ENCODE measurements around the gene IL17REL. TPM values are rescaled to one million over a fixed set of nuclear protein-coding genes. Genes with fewer than 3 reads are reported as not detected.
"Not testable (repeated sequence)": the region's sequence is repeated elsewhere in the genome, so short reads cannot be mapped to it uniquely, and the experiment has no call there.

Gene IL17REL
- polyA plus RNA-seq, 3 donors, result not detected

DNA sequence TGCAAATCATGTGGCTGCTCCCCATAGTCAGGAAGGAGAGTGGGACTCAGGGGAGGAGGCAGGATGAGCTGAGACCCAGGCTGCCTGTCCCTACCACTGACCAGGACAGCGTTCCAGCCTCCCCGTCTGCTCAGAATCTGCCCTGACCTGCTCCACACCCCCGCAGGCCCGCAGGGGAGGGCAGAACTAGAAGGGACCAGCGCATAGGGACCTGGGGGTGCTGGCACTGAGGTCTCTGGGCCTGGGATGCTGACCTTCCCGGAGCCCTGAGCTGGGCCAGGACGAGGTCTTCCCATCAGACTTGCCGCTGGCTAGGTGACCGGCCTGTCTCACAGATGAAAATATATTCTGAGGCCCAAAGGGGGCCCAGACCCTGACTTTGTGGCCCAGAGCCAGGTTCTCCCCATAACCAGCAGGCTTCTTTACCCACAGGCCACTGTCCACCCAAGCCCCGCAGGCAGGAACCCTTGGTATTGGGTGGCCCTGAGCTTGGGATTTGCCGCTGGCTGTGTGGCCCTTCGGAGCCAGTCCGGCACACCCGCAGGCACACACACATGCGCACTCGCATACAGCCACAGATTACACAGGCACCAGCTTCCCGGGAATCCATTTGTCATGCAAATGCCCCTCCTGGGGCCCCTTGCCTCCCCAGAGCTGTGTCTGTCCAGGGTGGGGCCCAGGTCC lies 65.8 kb downstream of the IL17REL start:
- no peak overlapping the region for H3K4me3 Mint-ChIP-seq
- Histone ChIP-seq H3K27ac (ENCODE audit: low read depth in 1 of 2, low read length in 2 of 2) (no peak overlapping the region), H3K9ac (ENCODE audit: insufficient read depth, low read length, poor library complexity, severe bottlenecking) (no peak overlapping the region)

DNA sequence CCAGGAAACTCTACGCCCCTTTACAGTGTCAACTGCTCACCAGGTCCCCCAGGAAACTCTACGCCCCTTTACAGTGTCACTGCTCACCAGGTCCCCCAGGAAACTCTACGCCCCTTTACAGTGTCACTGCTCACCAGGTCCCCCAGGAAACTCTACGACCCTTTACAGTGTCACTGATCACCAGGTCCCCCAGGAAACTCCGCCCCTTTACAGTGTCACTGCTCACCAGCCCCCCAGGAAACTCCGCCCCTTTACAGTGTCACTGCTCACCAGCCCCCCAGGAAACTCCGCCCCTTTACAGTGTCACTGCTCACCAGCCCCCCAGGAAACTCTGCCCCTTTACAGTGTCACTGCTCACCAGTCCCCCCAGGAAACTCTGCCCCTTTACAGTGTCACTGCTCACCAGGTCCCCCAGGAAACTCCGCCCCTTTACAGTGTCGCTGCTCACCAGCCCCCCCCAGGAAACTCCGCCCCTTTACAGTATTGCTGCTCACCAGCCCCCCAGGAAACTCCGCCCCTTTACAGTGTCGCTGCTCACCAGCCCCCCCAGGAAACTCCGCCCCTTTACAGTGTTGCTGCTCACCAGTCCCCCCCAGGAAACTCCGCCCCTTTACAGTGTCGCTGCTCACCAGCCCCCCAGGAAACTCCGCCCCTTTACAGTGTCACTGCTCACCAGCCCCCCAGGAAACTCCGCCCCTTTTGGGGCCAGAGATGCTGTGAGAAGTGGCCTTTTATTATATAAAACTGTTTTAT lies 67.3 kb downstream of the IL17REL start:
- intact Hi-C loops (cut with micrococcal nuclease); H3K4me2 ChIP-seq (replicated peaks; ENCODE audit: extremely low read depth, low read length, poor library complexity, severe bottlenecking); H3K9me3 ChIP-seq (replicated peaks in 1 of 2; ENCODE audit: control insufficient read depth in 1 of 2, insufficient read depth in 1 of 2, low read length in 2 of 2); H3K36me3 Mint-ChIP-seq; H3K79me2 ChIP-seq (ENCODE audit: insufficient read depth, low read length); H3K27me3 ChIP-seq (ENCODE audit: control insufficient read depth in 2 of 2, insufficient read depth in 2 of 2, low read length in 2 of 2); H3K36me3 ChIP-seq (replicated peaks in 1 of 2; ENCODE audit: control insufficient read depth in 1 of 2, insufficient read depth in 2 of 2, low read length in 2 of 2); H4K20me1 ChIP-seq (ENCODE audit: insufficient read depth, low read length); H3K4me1 Mint-ChIP-seq; H3K9ac ChIP-seq (ENCODE audit: insufficient read depth, low read length, poor library complexity, severe bottlenecking); H2AFZ ChIP-seq (ENCODE audit: insufficient read depth, low read depth, low read length, poor library complexity, severe bottlenecking); H3K4me3 ChIP-seq (replicated peaks in 1 of 3; ENCODE audit: low read depth in 2 of 3, low read length in 3 of 3); H3K27me3 Mint-ChIP-seq (ENCODE audit: low read depth in 3 of 3): not testable (repeated sequence)
- peak; percentile 48 to 88 (median 86) for DNase-seq
- Mint-ChIP-seq H3K27ac (peak overlapping the region; percentile 80 to 94 (median 88)), H3K4me3 (peak overlapping the region; percentile 30 to 48), H3K9me3 (peaks cover 0 to 17% (median 7%) of the 10 kb centered on the region in 7 donors)
- WGBS (ENCODE audit: insufficient coverage), result 78% methylated on average over 7 of the region's 17 CpGs
- H3K4me1 ChIP-seq (ENCODE audit: control insufficient read depth in 1 of 2, insufficient read depth in 2 of 2, low read length in 2 of 2), result peaks cover 9 to 16% of the 10 kb centered on the region in 2 donors
- peak overlapping the region; percentile 27 to 49 for H3K27ac ChIP-seq (ENCODE audit: low read depth in 1 of 2, low read length in 2 of 2)

More for the DNA sequence above, 65.8 kb downstream of the IL17REL start:
- Histone ChIP-seq H3K79me2 (ENCODE audit: insufficient read depth, low read length) (no peaks in the 10 kb centered on the region), H3K4me1 (ENCODE audit: control insufficient read depth in 1 of 2, insufficient read depth in 2 of 2, low read length in 2 of 2) (peaks cover 19 to 28% of the 10 kb centered on the region in 2 donors), H4K20me1 (ENCODE audit: insufficient read depth, low read length) (no peaks in the 10 kb centered on the region), H3K27me3 (ENCODE audit: control insufficient read depth in 2 of 2, insufficient read depth in 2 of 2, low read length in 2 of 2) (no peaks in the 10 kb centered on the region), H3K36me3 (replicated peaks in 1 of 2; ENCODE audit: control insufficient read depth in 1 of 2, insufficient read depth in 2 of 2, low read length in 2 of 2) (no peaks in the 10 kb centered on the region), H3K4me2 (replicated peaks; ENCODE audit: extremely low read depth, low read length, poor library complexity, severe bottlenecking) (no peak overlapping the region), H2AFZ (ENCODE audit: insufficient read depth, low read depth, low read length, poor library complexity, severe bottlenecking) (no peak overlapping the region), H3K9me3 (replicated peaks in 1 of 2; ENCODE audit: control insufficient read depth in 1 of 2, insufficient read depth in 1 of 2, low read length in 2 of 2) (peaks cover 0 to 5% of the 10 kb centered on the region in 2 donors), H3K4me3 (replicated peaks in 1 of 3; ENCODE audit: low read depth in 2 of 3, low read length in 3 of 3) (no peak overlapping the region)
- Mint-ChIP-seq H3K9me3 (peaks cover 0 to 10% (median 4%) of the 10 kb centered on the region in 7 donors), H3K27ac (peak overlapping the region in 3 of 7 donors; percentile 35 to 94 (median 85)), H3K27me3 (ENCODE audit: low read depth in 3 of 3) (peaks cover 0 to under 1% (median 0%) of the 10 kb centered on the region in 3 donors), H3K4me1 (peaks cover 8% of the 10 kb centered on the region), H3K36me3 (peaks cover 0 to 4% of the 10 kb centered on the region in 2 donors)
- no peak for DNase-seq
- TF ChIP-seq, protein P1, sequence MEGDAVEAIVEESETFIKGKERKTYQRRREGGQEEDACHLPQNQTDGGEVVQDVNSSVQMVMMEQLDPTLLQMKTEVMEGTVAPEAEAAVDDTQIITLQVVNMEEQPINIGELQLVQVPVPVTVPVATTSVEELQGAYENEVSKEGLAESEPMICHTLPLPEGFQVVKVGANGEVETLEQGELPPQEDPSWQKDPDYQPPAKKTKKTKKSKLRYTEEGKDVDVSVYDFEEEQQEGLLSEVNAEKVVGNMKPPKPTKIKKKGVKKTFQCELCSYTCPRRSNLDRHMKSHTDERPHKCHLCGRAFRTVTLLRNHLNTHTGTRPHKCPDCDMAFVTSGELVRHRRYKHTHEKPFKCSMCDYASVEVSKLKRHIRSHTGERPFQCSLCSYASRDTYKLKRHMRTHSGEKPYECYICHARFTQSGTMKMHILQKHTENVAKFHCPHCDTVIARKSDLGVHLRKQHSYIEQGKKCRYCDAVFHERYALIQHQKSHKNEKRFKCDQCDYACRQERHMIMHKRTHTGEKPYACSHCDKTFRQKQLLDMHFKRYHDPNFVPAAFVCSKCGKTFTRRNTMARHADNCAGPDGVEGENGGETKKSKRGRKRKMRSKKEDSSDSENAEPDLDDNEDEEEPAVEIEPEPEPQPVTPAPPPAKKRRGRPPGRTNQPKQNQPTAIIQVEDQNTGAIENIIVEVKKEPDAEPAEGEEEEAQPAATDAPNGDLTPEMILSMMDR (IDR thresholded peaks at IDR 0.05), result no peak
- 98% methylated on average over 17 of the region's 17 CpGs for WGBS (ENCODE audit: insufficient coverage)
- intact Hi-C loops (cut with micrococcal nuclease), result no loop called here

Small RNA genes within 50 kb of the gene (small RNA-seq; reads per million reads assigned to genes)
- gene MIR6821 (ENCODE audit: insufficient read length, low read depth), result not detected

Other genes with a start within 250 kb of the IL17REL start
- 10 to 100 TPM in 1 of 3 donors, under 1 TPM in 2; 0.61 to 13.8 (median 0.86) TPM for gene BRD1, start 184.9 kb downstream of the IL17REL start, polyA plus RNA-seq
- 1 to 10 TPM; 3.8 to 8.2 (median 5.7) TPM for gene ZBED4, start 158.9 kb downstream of the IL17REL start, polyA plus RNA-seq
- gene ALG12, start 94.3 kb downstream of the IL17REL start, polyA plus RNA-seq, result 1 to 10 TPM; 7.2 to 9.5 (median 9.0) TPM
- 10 to 100 TPM; 20.3 to 33.2 (median 27.6) TPM for gene CRELD2, start 94.1 kb downstream of the IL17REL start, polyA plus RNA-seq
- gene PIM3, start 52.0 kb downstream of the IL17REL start, polyA plus RNA-seq, result 100 to 1,000 TPM in 1 of 3 donors, 10 to 100 TPM in 2; 38.8 to 135 (median 40.4) TPM
- gene TTLL8, start 45.5 kb upstream of the IL17REL start, polyA plus RNA-seq, result not detected
- gene MLC1, start 72.7 kb upstream of the IL17REL start, polyA plus RNA-seq, result 1 to 10 TPM; 1.6 to 3.6 (median 1.8) TPM
- under 1 TPM in 2 of 3 donors, not detected in 1; 0.18 to 0.35 TPM for gene MOV10L1, start 77.2 kb upstream of the IL17REL start, polyA plus RNA-seq
- 1 to 10 TPM in 1 of 3 donors, under 1 TPM in 1, not detected in 1; 0.05 to 6.0 TPM for gene PANX2, start 158.0 kb upstream of the IL17REL start, polyA plus RNA-seq
- 100 to 1,000 TPM in 1 of 3 donors, 10 to 100 TPM in 2; 34.5 to 240 (median 39.3) TPM for gene TRABD, start 173.1 kb upstream of the IL17REL start, polyA plus RNA-seq
- 10 to 100 TPM in 1 of 3 donors, 1 to 10 TPM in 2; 2.7 to 76.9 (median 8.7) TPM for gene SELENOO, start 188.2 kb upstream of the IL17REL start, polyA plus RNA-seq
- gene TUBGCP6, start 232.3 kb upstream of the IL17REL start, polyA plus RNA-seq, result 10 to 100 TPM in 1 of 3 donors, 1 to 10 TPM in 2; 3.7 to 72.8 (median 4.3) TPM
- gene HDAC10, start 238.5 kb upstream of the IL17REL start, polyA plus RNA-seq, result 100 to 1,000 TPM in 1 of 3 donors, 10 to 100 TPM in 1, 1 to 10 TPM in 1; 9.2 to 148 (median 13.7) TPM
- 1 to 10 TPM in 1 of 3 donors, under 1 TPM in 2; 0.06 to 3.2 (median 0.13) TPM for gene MAPK12, start 248.9 kb upstream of the IL17REL start, polyA plus RNA-seq

Data from CD14-positive monocyte (primary cell).